Activated CD8-positive, alpha-beta memory T cell treated with anti-CD3 and anti-CD28 coated beads for 48 hours (primary cell): Measurements from ENCODE around the gene UTP4.

Experiments used
- DNase-seq, 3 experiments: peaks; one replicate each; pipeline ENCODE4 v3.0.0-alpha.2; 2020; ENCODE audit warnings: low read depth in 2 of 3, low spot score in 2 of 3

Gene UTP4

GRCh38 chr16:69171325-69172084, 39.1 kb downstream of the UTP4 start:
- no peak for DNase-seq

GRCh38 chr16:69176033-69176800, 43.8 kb downstream of the UTP4 start:
- DNase-seq = no peak

GRCh38 chr16:69179328-69180010, 47.0 kb downstream of the UTP4 start:
- no peak for DNase-seq

- DNase-seq = no peak
Observed at GRCh38 chr16:69180011-69180338, 47.5 kb downstream of the UTP4 start.

- no peak for DNase-seq
Observed at GRCh38 chr16:69182730-69183416, 50.4 kb downstream of the UTP4 start.

GRCh38 chr16:69186642-69187445, 54.4 kb downstream of the UTP4 start, which contains the start of gene SNTB2:
SNTB2 (plus strand) TSS chr16:69187164; CDS start chr16:69187167, 3 bp downstream.
- DNase-seq = peak; percentile 50 to 70 (median 64)

- DNase-seq = peak; percentile 17 to 20 (median 19)
Observed at GRCh38 chr16:69187446-69188235, 55.2 kb downstream of the UTP4 start.

GRCh38 chr16:69188236-69188549, 55.7 kb downstream of the UTP4 start:
- no peak for DNase-seq

- no peak for DNase-seq
Observed at GRCh38 chr16:69188716-69189115, 56.3 kb downstream of the UTP4 start.

- DNase-seq = no peak
Observed at GRCh38 chr16:69190046-69190588, 57.7 kb downstream of the UTP4 start.

- DNase-seq = no peak
Observed at GRCh38 chr16:69190598-69190997, 58.1 kb downstream of the UTP4 start.

GRCh38 chr16:69191136-69191535, 58.7 kb downstream of the UTP4 start:
- no peak for DNase-seq

- DNase-seq = no peak
Observed at GRCh38 chr16:69193855-69194254, 61.4 kb downstream of the UTP4 start.

GRCh38 chr16:69194488-69194887, 62.0 kb downstream of the UTP4 start:
- DNase-seq = no peak

- no peak for DNase-seq
Observed at GRCh38 chr16:69195369-69196029, 63.0 kb downstream of the UTP4 start.

- no peak for DNase-seq
Observed at GRCh38 chr16:69197573-69197972, 65.1 kb downstream of the UTP4 start.

- no peak for DNase-seq
Observed at GRCh38 chr16:69199382-69199781, 66.9 kb downstream of the UTP4 start.

- DNase-seq = no peak
Observed at GRCh38 chr16:69201291-69201690, 68.8 kb downstream of the UTP4 start.

- DNase-seq = no peak
Observed at GRCh38 chr16:69201787-69202186, 69.3 kb downstream of the UTP4 start.
